Activated T-helper 9 cell treated with anti-CD3 and anti-CD28 coated beads, Interleukin-2, amount 50 U/mL, for 16 hours (primary cell): ENCODE results near the gene TIGAR.

Experiments used
- DNase-seq: peaks from one replicate; pipeline ENCODE4 v3.0.0-alpha.2; 2020; ENCODE audit warnings: low read depth

The TIGAR gene

GRCh38 chr12:4320853-4321701 is at the start of gene TIGAR:
Gene TIGAR (plus strand): TSS chr12:4321213. CDS start chr12:4321272, 59 bp downstream.
- DNase-seq: peak; percentile 89

GRCh38 chr12:4271717-4272423 is 49.1 kb upstream of the TIGAR start:
- DNase-seq: peak; percentile 79

DNA sequence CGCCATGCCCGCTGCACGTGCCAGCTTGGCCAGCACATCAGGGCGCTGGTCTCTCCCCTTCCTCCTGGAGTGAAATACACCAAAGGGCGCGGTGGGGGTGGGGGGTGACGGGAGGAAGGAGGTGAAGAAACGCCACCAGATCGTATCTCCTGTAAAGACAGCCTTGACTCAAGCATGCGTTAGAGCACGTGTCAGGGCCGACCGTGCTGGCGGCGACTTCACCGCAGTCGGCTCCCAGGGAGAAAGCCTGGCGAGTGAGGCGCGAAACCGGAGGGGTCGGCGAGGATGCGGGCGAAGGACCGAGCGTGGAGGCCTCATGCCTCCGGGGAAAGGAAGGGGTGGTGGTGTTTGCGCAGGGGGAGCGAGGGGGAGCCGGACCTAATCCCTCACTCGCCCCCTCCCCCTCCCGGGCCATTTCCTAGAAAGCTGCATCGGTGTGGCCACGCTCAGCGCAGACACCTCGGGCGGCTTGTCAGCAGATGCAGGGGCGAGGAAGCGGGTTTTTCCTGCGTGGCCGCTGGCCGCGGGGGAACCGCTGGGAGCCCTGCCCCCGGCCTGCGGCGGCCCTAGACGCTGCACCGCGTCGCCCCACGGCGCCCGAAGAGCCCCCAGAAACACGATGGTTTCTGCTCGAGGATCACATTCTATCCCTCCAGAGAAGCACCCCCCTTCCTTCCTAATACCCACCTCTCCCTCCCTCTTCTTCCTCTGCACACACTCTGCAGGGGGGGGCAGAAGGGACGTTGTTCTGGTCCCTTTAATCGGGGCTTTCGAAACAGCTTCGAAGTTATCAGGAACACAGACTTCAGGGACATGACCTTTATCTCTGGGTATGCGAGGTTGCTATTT is 48.4 kb upstream of the TIGAR start:
- peak; percentile 67 for DNase-seq

DNA sequence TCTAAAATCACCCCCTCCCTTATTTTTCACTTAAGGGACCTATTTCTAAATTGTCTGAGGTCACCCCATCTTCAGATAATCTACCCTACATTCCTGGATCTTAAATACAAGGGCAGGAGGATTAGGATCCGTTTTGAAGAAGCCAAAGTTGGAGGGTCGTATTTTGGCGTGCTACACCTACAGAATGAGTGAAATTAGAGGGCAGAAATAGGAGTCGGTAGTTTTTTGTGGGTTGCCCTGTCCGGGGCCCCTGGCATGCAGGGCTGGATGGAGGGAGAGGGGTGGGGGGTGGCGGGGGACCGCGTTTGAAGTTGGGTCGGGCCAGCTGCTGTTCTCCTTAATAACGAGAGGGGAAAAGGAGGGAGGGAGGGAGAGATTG is 47.8 kb upstream of the TIGAR start:
- no peak for DNase-seq

GRCh38 chr12:4273652-4274395 is 47.2 kb upstream of the TIGAR start, which contains the start of gene CCND2:
Gene CCND2 (plus strand): TSS chr12:4273762. CDS start chr12:4274041, 279 bp downstream.
- peak; percentile 72 for DNase-seq

DNA sequence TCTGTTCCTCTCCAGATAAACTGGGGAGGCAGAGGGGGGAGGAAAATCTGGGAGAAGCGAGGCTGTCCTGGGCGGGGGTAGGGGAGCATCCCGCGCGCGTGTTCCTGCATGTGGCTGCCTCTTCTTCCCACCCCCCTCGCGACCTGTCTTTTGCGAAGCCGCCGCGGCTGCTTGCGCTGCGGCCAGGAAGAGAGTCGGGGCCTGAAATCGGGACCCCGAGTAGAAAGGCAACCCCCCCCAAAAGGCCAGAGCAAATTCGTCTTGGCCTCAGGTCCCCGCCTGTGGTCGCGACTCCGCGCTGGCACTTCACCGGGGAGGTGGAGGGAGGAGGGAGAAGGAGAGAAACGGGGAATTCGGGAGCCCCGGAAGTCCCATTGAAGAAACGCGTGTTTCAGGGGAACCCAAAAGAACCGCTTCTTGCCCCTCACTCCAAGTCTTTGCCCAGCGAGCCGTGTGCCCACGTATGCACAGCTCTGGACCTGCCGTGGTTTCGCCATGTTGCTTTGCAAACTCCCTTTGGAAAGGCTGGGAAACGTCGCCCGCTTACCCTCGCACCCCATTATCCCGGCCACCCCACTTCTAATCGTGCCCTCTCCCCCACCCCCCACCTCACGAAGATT is 46.5 kb upstream of the TIGAR start:
- DNase-seq: peak; percentile 12

- no peak for DNase-seq
Measured at GRCh38 chr12:4275016-4275869, 45.8 kb upstream of the TIGAR start.

GRCh38 chr12:4275870-4276301 is 45.1 kb upstream of the TIGAR start:
- no peak for DNase-seq

GRCh38 chr12:4276524-4277204 is 44.3 kb upstream of the TIGAR start:
- peak; percentile 74 for DNase-seq

DNA sequence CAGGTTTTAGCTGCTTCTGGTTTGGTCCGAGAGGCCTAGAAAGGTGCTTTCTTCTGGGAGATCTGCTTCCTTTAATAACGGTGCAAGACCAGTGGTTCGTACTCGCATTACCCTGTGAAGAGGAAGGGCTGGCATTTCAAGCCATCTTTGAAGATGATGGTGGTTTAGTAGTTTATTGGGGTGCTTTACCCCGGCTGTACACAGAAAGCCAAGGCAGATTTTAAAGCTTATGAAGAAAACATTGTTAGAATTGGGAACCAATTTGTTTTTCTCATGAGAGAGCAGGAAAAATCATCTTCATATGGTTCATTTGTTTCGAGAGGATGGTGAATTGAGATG is 43.8 kb upstream of the TIGAR start:
- no peak for DNase-seq

GRCh38 chr12:4277857-4278256 is 43.2 kb upstream of the TIGAR start:
- no peak for DNase-seq

GRCh38 chr12:4278329-4279197 is 42.5 kb upstream of the TIGAR start:
- no peak for DNase-seq

DNA sequence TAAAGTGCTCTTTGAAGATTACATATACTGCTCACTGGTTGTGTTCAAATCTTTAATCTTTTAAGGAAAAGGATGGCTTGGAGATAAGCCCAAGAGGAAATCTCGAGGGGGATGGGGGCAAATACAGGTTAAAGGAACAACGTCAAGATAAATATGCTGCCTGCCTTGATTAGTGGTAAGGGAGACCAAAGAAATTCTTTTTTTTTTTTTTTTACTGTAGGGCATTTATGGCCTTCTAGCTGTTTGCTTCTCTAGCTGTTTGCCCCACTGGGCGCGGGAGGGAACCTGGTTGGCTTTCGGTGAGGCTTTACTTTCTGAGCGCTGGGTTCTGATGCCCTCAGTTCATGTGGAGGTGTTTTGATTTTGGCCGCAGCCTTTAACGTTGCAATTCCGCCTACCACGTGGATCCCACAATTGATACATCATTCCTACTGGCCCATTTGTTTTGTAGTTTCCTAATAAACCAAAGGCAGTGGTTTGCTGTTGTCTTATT is 41.8 kb upstream of the TIGAR start:
- DNase-seq: no peak

DNA sequence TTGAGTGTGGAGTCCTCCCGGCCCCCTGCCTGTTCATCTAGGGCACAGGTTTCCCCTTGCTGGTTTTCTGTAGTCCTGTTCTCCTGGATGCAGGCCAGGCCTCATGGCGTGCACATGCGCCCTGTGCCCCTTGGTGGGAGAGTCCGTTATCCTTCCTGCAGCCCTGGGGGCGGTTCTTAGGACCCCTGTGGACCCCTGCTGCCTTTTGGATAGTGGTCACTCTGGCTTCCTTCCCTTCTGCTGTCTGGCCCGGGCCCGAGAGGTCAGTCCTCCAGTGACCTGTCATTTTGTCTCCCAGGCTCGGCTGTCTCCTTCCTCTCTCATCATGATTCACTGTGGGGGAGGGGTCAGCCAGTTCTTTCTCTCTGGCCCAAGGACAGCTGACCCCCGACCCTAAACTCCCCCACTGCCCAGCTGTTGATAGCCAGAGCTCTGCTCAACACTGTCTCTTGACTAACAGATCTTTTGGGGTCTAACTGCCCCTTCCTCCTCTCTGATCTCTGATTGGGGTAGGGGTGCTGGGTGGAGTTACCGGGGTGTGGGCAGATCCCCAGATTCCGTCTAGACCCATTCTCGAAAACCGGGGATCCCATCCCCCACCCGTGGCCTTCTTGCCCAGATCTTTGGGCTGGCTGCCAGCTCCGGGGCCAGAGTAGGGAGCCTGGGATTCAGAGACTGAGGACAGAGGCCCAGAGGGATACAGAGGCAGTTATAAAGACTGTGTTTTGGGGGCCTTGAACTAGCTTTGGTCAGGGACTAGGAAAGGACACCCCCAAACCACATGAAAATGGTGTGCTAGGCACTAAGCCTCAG is 40.5 kb upstream of the TIGAR start:
- DNase-seq: no peak

DNA sequence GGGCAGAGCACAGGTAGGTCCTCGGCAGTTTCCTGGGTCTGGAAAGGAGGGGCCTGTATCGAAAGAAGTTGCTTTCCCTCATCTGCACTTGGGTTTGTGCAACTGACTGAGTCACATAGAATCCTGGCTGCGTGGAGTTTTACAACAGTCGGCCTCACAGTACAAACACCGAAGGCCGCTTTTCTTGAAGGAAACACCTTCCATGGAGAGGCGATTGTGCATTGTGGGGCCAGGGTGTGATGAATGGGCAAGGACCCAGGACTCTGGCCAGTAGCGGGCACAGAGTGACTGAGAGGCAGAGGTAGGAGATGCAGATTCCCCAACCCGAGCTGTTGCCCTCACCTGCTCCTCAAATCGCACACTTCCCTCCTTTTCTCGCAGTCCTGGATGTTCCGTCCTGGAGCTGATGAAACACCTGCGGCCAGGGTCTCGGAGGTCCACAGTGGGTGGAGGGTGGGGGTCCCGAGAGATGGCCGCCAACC is 39.8 kb upstream of the TIGAR start:
- DNase-seq: no peak

GRCh38 chr12:4282103-4282891 is 38.7 kb upstream of the TIGAR start:
- no peak for DNase-seq
